Skeletal muscle cell (primary cell): ENCODE measurements around the gene PAN2.
"Not testable (repeated sequence)": the region's sequence is repeated elsewhere in the genome, so short reads cannot be mapped to it uniquely, and the experiment has no call there.

Experiments
- DNase-seq: peaks from one replicate; pipeline ENCODE4 v3.0.0-alpha.2; 2010; ENCODE audit warnings: low read depth
- H3K4me3 ChIP-seq: 2 replicates; pipeline ENCODE4 v1.5.1; 2011; ENCODE audit warnings: low read depth, mild to moderate bottlenecking, control low read depth, low read length, moderate library complexity

The PAN2 gene

DNA sequence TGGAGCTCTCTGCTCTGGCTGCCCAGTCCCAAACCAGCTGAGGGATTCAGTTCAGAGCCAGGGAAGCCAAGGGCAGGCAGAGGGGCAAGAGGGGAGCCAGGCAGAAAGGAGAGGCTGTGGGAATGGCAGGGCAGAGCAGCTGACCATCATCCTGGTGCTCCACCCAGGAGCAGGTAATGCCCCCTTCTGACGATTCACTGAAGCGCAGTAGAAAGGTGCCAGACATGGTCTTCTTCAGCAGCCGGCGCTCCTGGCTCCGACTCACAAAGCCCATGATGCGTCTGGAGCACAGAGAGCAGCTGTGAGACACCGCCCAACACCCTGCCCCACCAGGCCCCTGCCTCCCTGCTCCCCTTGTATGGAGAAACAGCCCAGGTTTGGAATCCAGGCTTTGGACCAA, 12.9 kb upstream of the PAN2 start:
- DNase-seq, result no peak
- H3K4me3 ChIP-seq, result no peak overlapping the region

DNA sequence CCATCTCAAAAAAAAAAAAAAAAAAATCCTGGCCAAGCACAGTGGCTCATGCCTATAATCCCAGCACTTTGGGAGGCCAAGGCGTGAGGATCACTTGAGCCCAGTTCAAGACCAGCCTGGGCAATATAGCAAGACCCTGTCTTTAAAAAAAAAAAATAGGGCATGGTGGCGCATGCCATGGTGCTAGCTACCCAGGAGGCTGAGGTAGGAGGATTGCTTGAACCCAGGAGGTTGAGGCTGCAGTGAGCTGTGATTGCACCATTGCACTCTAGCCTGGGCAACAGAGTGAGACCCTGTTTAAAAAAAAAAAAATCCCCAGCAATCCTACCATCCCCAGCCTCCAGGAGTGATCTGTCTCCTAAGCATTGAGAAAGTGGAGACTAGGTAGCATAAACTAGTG, 8.5 kb upstream of the PAN2 start:
- H3K4me3 ChIP-seq, DNase-seq: not testable (repeated sequence)

DNA sequence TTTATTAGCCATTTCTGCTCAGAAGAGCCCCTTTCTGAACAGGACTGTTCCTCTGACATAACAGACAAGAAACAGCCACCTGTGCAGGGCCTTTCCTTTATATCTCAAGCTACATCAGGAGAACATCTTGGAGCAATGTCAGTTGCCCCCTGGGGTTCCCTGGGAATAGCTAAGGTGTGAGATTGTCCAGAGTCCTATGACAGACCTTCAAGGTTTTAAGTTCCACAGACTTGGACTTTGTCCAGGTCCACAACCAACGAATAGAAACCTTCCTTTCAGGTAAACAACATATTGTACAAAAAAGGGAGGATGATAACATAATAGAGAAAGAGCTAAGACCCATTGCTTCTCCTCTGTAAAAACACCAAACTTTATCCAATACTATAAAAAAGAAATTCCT, 7.8 kb upstream of the PAN2 start:
- no peak overlapping the region for H3K4me3 ChIP-seq
- no peak for DNase-seq

- DNase-seq, result no peak
- H3K4me3 ChIP-seq, result no peak overlapping the region
These were observed 5.3 kb upstream of the PAN2 start for GRCh38 chr12:56339158-56339422.

DNA sequence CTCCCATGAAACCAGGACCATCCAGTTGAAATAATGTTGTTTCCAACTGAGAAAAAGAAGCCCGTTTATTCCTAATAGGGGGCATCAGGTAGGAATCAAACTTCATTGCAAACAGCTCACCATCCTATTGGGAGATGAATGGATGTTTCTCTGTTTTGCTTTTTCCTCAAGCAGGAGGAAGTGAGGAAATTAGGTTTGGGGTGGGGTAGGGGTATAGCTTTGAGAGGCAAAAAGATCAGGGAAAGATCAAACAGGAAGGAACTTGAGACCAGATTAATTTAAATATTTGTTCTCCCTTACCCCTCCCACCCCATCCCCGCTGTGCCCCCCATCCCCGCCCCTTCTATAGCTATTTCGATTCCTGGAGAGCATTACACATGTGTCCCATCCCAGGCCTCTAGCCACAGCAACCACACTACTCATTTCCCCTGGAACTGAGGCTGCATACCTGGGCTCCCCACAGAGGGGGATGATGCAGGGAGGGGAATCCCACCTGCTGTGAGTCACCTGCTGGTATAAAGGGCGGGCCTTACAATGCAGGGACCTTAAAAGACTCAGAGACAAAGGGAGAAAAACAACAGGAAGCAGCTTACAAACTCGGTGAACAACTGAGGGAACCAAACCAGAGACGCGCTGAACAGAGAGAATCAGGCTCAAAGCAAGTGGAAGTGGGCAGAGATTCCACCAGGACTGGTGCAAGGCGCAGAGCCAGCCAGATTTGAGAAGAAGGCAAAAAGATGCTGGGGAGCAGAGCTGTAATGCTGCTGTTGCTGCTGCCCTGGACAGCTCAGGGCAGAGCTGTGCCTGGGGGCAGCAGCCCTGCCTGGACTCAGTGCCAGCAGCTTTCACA, 4.7 kb upstream of the PAN2 start, which contains the start of gene IL23A:
Gene IL23A, plus strand, starts transcription at position 577 of the 850 bp plus-strand sequence. Its CDS starts 161 bp downstream, at position 738.
- H3K4me3 ChIP-seq, result no peak within 1 kb of the TSS
- no peak for DNase-seq

- H3K4me3 ChIP-seq, result no peak overlapping the region
- no peak for DNase-seq
These were observed 4.0 kb upstream of the PAN2 start for GRCh38 chr12:56337753-56338251.

DNA sequence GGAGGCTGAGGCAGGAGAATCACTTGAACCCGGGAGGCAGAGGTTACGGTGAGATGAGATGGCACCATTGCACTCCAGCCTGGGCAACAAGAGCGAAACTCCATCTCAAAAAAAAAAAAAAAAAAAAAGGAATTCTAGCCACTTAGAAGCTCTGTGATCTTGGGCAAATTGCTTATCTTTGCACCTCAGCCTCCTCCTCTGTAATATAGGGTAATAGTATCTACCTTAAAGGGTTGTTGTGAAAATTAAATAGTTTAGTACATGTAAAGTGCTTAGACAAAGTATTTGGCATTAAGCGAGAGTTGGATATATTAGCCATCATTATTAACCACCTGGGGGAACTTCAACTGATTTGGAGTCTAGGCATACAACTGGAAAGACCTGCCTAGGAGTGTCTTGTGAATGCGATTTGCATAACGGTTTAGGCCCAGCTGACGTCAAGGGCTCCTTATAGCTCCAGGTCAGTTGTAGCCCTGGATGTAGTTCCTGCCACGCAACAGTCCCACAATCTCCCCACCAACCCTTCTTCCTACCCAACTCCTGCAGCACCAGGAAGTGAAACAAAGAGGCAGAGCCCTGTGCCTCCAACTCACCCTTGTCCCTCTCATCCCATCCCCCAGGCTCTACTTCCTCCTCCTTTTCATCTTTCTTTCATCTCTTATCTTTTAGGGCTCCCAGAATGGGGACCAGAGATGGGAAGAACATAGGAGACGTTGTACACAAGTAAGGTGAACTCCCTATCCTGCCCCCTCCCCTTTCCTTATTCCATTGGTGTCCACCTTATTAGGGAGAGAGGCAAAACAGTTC, 2.8 kb upstream of the PAN2 start:
- H3K4me3 ChIP-seq, result no peak overlapping the region
- DNase-seq, result no peak

DNA sequence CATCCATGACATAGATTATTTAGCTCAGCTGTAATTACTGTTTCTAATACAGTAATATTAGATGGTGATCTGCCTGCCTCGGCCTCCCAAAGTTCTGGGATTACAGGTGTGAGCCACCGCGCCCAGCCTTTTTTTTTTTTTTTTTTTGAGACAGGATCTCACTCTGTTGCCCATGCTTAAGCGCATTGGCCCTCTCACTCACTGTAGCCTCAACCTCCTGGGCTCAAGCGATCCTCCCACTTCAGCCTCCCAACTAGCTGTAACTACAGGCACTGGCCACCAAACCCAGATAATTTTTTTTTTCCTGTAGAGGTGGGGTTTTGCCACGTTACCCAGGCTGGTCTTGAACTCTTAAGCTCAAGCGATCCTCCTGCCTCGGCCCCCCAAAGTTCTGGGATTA, 1.7 kb upstream of the PAN2 start:
- H3K4me3 ChIP-seq, DNase-seq: not testable (repeated sequence)

GRCh38 chr12:56334490-56334793, 642 bp upstream of the PAN2 start:
- DNase-seq, result no peak

GRCh38 chr12:56333197-56333678, 562 bp downstream of the PAN2 start:
- H3K4me3 ChIP-seq, result peak overlapping the region; percentile 63
- no peak for DNase-seq

More at GRCh38 chr12:56334490-56334793, 642 bp upstream of the PAN2 start:
- H3K4me3 ChIP-seq, result peak overlapping the region; percentile 63

DNA sequence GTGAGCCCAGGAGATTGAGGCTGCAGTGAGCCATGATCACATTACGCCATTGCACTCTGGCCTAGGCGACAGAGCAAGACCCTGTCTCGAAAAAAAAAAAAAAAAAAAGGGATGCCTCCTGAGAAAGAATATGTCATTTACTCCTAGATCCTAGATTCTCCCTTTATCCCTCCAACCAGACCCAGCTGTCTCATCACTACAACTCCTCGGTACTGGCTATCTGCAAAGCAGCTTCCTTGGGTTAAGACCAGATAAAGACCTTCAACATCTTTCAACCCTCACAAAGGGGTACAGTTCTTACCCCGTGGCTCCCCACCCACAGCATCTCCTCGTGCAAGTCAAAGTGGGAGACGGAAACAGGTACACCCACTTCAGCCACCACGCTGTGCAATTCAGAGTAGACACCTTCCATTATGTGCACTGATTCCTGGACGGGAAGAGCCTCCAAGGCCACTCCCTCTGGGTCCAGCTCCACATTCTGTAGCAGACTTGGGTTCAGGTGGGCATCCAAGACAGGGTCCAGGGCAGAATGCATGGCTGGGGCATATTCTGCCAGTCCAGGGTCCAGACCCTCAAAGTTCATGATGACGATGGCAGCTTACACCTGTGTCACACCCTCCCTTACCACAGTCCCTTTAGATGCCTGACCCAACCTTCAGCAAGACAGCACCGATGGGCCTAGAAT, 1.1 kb downstream of the PAN2 start:
- H3K4me3 ChIP-seq, result peak overlapping the region; percentile 63
- no peak for DNase-seq

DNA sequence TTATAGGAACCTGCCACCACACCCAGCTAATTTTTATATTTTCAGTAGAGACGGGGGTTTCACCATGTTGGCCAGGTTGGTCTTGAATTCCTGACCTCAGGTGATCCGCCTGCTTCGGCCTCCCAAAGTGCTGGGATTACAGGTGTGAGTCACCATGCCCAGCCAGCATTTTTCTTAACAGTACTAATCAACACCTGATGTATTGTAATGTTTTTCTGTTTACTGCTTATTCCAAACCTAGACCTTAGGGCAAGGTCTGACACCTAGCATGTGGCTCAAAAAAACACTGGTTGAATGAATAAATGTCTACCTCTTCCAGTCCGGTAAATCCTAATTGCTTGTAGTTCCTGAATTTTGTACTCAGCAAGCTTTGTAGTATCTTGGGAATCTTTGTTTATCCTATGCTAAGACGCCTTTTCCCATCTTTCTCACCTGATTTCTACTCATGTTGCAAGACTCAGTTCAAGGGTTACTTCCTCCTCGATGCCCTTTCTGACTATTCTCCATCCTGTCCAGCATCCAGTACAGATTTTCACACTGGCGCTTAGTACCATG, 2.8 kb downstream of the PAN2 start:
- H3K4me3 ChIP-seq, result no peak overlapping the region
- no peak for DNase-seq

GRCh38 chr12:56326533-56326932, 7.3 kb downstream of the PAN2 start:
- DNase-seq, result no peak
- H3K4me3 ChIP-seq, result no peak overlapping the region

DNA sequence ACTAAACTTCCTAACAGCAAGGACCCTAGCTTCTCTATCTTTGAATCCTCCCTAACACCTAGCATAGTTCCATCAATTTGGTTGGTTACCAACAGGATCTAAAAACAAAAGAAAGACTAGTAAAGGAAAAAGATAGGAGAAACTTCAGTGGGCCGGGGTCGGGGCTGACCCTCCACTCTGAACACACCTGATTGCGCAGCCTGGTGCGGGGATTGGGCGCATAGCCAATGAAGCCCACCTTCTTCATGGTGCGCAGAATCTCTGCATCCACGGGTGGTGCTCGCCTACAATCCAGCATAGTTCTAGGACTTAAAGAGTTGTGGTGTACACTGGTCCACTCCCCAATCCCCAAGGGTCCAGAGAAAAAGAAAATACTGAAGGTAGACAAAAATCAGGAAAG, 7.7 kb downstream of the PAN2 start:
- no peak for DNase-seq
- no peak overlapping the region for H3K4me3 ChIP-seq

DNA sequence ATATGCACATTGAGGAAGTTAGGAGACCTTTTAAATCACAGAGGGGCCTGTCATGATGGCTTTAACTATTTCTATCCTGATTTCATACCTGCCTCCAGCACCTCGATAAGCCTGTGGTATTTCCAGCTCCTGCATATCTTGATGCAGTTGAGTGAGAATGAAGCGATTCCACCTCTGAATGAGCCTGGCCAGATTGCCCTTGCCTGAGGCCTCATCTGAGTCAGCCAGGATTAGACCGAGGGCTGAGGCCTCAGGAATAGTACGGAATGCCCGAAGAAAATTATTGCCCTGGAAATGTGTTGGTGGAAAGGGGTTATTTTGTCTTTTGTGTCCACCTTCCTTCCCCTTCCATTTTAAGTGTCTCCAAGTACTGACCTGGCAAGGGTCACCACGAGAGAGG, 9.6 kb downstream of the PAN2 start:
- no peak overlapping the region for H3K4me3 ChIP-seq
- DNase-seq, result no peak

GRCh38 chr12:56321610-56322009, 12.2 kb downstream of the PAN2 start:
- H3K4me3 ChIP-seq, result not testable (repeated sequence)

GRCh38 chr12:56321027-56321426, 12.8 kb downstream of the PAN2 start:
- no peak for DNase-seq

More at GRCh38 chr12:56321610-56322009, 12.2 kb downstream of the PAN2 start:
- DNase-seq, result not testable (repeated sequence)

GRCh38 chr12:56317675-56318074, 16.1 kb downstream of the PAN2 start:
- no peak overlapping the region for H3K4me3 ChIP-seq
- no peak for DNase-seq

More at GRCh38 chr12:56321027-56321426, 12.8 kb downstream of the PAN2 start:
- H3K4me3 ChIP-seq, result no peak overlapping the region

DNA sequence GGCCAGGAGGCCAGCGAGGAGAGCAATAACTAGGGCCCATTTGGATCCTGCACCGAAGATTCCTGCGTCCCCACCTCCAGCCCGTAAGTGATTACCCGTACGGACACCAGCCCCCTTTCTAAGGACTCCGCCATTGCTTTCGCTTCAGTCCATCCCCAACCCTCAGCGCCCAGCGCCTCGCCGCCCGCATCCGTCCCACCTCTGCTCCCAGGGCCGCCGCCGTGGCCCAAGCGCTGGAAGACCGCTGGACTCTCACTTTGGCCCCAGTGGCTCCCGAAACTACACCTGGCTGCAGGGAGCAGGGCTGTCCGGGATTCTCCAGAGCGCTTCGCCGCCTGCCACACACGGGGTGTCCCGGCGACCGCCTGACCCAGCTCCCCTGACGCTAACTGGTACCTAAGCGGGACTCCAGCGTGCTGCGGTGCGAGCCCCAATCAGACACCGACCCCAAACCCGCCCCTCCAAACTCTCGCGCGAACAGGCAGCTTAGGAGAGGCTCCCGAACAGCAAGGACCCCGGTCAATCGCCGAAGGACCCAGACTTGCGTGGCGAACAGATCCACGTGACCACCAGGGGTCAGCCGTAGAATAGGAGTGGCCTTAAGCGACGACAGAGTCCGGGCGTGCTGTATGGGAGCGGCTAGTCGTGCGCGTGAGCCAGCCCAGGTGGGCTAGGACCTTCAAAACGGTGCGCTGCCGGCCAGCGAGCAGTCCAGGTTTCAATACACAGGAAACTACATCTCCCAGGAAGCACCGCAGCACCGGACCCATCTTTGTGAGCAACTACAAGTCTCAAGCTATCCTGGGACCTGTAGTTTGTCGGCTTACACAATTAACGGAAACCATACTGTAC, 18.0 kb downstream of the PAN2 start, which contains the start of gene CNPY2:
Gene CNPY2, minus strand, starts transcription at position 367 of the 852 bp plus-strand sequence. CDS start 771 bp downstream, outside the sequence.
- DNase-seq, result peak; percentile 89
- H3K4me3 ChIP-seq, result peak within 1 kb of the TSS; percentile 93
